HepG2 (cell line): ENCODE measurements around the gene AFDN. TPM values are rescaled to one million over a fixed set of nuclear protein-coding genes. Genes with fewer than 3 reads are reported as not detected.
A peak's percentile ranks its signal among the peaks of the same experiment; 100 is the strongest.

Experiments
- ADNP ChIP-seq: sonication (generic); formaldehyde crosslinking; IDR thresholded peaks from 2 replicates; pipeline ENCODE4 v1.4.0; 2020; ENCODE audit warnings: missing genetic modification reagents
- ERF ChIP-seq: IDR thresholded peaks from 2 replicates; pipeline ENCODE4 v1.6.1; 2018; ENCODE audit warnings: missing biosample characterization, missing genetic modification reagents
- GABPA ChIP-seq, 2 experiments: IDR thresholded peaks; 2 replicates each; pipeline ENCODE4 v1.6.1; 2011 to 2016; ENCODE audit warnings: low read depth in 2 of 2, low read length in 1 of 2, missing biosample characterization in 1 of 2, missing genetic modification characterization in 1 of 2
- HDAC6 ChIP-seq: fragments of 200-600 bp; sonication (generic); IDR thresholded peaks from 2 replicates; pipeline ENCODE4 v1.7.0; 2017; ENCODE audit warnings: mild to moderate bottlenecking, antibody characterized with exemption, low read length, low read depth
- HMG20A ChIP-seq: IDR thresholded peaks from 2 replicates; pipeline ENCODE4 v1.6.1; 2016; ENCODE audit warnings: borderline replicate concordance
- KIAA2018 ChIP-seq: sonication (generic); formaldehyde crosslinking; IDR thresholded peaks from 2 replicates; pipeline ENCODE4 v1.5.0; 2020; ENCODE audit warnings: mild to moderate bottlenecking, missing genetic modification reagents, borderline replicate concordance
- KLF13 ChIP-seq: sonication (generic); formaldehyde crosslinking; IDR thresholded peaks from 2 replicates; pipeline ENCODE4 v1.4.0; 2020; ENCODE audit warnings: mild to moderate bottlenecking, missing genetic modification reagents
- NR2C2 ChIP-seq: sonication (generic); formaldehyde crosslinking; IDR thresholded peaks from 2 replicates; pipeline ENCODE4 v1.4.0; 2020; ENCODE audit warnings: missing genetic modification reagents, mild to moderate bottlenecking, moderate library complexity, borderline replicate concordance
- PTBP1 ChIP-seq: fragments of 200-400 bp; formaldehyde crosslinking; IDR thresholded peaks from 2 replicates; pipeline ENCODE4 v1.6.1; 2018; ENCODE audit warnings: low read length, low read depth; ENCODE audit not compliant: poor library complexity, severe bottlenecking
- RCOR2 ChIP-seq: IDR thresholded peaks from 2 replicates; pipeline ENCODE4 v1.6.1; 2016; ENCODE audit warnings: missing biosample characterization, missing genetic modification reagents
- RNF2 ChIP-seq: fragments of 450-650 bp; conservative IDR thresholded peaks from 2 replicates; pipeline ENCODE4 v1.6.1; 2016; ENCODE audit warnings: low read depth
- SKI ChIP-seq: fragments of 450-650 bp; IDR thresholded peaks from one replicate; pipeline ENCODE4 v1.6.1; 2018; ENCODE audit warnings: mild to moderate bottlenecking; ENCODE audit not compliant: partially characterized antibody
- TBL1XR1 ChIP-seq: fragments of 150-350 bp; IDR thresholded peaks from 2 replicates; pipeline ENCODE4 v1.6.1; 2014; ENCODE audit warnings: borderline replicate concordance, low read length; ENCODE audit not compliant: partially characterized antibody
- TBP ChIP-seq: sonication (generic); formaldehyde crosslinking; IDR thresholded peaks from 2 replicates; pipeline ENCODE4 v1.5.0; 2020; ENCODE audit warnings: missing genetic modification reagents
- ZIK1 ChIP-seq: sonication (generic); formaldehyde crosslinking; IDR thresholded peaks from 2 replicates; pipeline ENCODE4 v1.5.0; 2020; ENCODE audit warnings: mild to moderate bottlenecking, low read depth, missing genetic modification reagents, borderline replicate concordance
- ZNF251 ChIP-seq: sonication (generic); formaldehyde crosslinking; IDR thresholded peaks from 2 replicates; pipeline ENCODE4 v1.9.0; 2021; ENCODE audit warnings: mild to moderate bottlenecking, missing genetic modification reagents
- ZNF326 ChIP-seq: sonication (generic); formaldehyde crosslinking; IDR thresholded peaks from 2 replicates; pipeline ENCODE4 v1.4.0; 2020; ENCODE audit warnings: missing genetic modification reagents, borderline replicate concordance
- ZNF580 ChIP-seq: IDR thresholded peaks from 2 replicates; pipeline ENCODE4 v1.6.1; 2016; ENCODE audit warnings: low read depth, borderline replicate concordance
- ZNF749 ChIP-seq: sonication (generic); formaldehyde crosslinking; IDR thresholded peaks from 2 replicates; pipeline ENCODE4 v1.8.0; 2022; ENCODE audit warnings: mild to moderate bottlenecking, missing genetic modification reagents, moderate library complexity, borderline replicate concordance
- ZNF792 ChIP-seq: IDR thresholded peaks from 2 replicates; pipeline ENCODE4 v1.6.1; 2016
- polyA plus RNA-seq, 8 experiments: library from polyadenylated mRNA; depleted of rRNA in 3 of 8; stranded (reverse) in 7 of 8; unstranded in 1 of 8; fragments of >200 nt; fragmentation: Illumina TruSeq in 4 of 8; extraction: Trizol in 4 of 8; gene quantifications; 2 replicates each; pipeline versions ENCODE4 v1.2.1 to v1.2.3, GENCODE V29; 2011 to 2016; ENCODE audit warnings: low read depth in 4 of 8, missing spikeins in 1 of 8, mixed read lengths in 1 of 8; ENCODE audit not compliant: insufficient read depth in 1 of 8
- total RNA-seq, 5 experiments: library from RNA; depleted of rRNA; stranded (reverse); fragments of >200 nt; fragmentation: Illumina TruSeq; extraction: Trizol; gene quantifications; 2 replicates each; pipeline ENCODE4 v1.2.3, GENCODE V29; 2016; ENCODE audit warnings: low read depth in 1 of 5
- TF ChIP-seq, protein P1 (sequence below): sonication (generic); formaldehyde crosslinking; IDR thresholded peaks from 2 replicates; pipeline ENCODE4 v1.9.0; 2022; ENCODE audit warnings: missing genetic modification reagents, mild to moderate bottlenecking, borderline replicate concordance

AFDN gene
- total and polyA plus RNA-seq, 2 of the 13 experiments (the other 11 are each of a cell fraction or from before 2014, with no cell fraction given), result 136 to 151 TPM

GRCh38 chr6:167963589-167964057 lies 136.9 kb downstream of the AFDN start (continued):
- TF ChIP-seq KIAA2018 (CRISPR knock-in tag) (no peak), TBP (CRISPR knock-in tag) (no peak), ZNF749 (CRISPR knock-in tag) (no peak), ZNF580 (no peak), NR2C2 (CRISPR knock-in tag) (peak; percentile 63; the same call in 1 of the 2 replicates), ZNF792 (CRISPR knock-in tag) (0 out of 2 replicates have a peak, but pooled peaks have one; percentile 18), KLF13 (CRISPR knock-in tag) (no peak), ERF (CRISPR knock-in tag) (peak; percentile 75; the same call in 1 of the 2 replicates), ADNP (CRISPR knock-in tag) (no peak), GABPA (IDR thresholded peaks at IDR 0.05; ENCODE audit: low read depth, low read length) (no peak), GABPA (CRISPR knock-in tag; IDR thresholded peaks at IDR 0.05; ENCODE audit: low read depth) (no peak), ZIK1 (CRISPR knock-in tag) (no peak), HMG20A (CRISPR knock-in tag) (peak; percentile 96), ZNF326 (CRISPR knock-in tag) (no peak), SKI (peak; percentile 62), PTBP1 (no peak), ZNF251 (CRISPR knock-in tag) (no peak), RCOR2 (CRISPR knock-in tag) (peak; percentile 52; the same call in 1 of the 2 replicates), RNF2 (no peak), HDAC6 (no peak), TBL1XR1 (peak; percentile 80)
- TF ChIP-seq, protein P1, sequence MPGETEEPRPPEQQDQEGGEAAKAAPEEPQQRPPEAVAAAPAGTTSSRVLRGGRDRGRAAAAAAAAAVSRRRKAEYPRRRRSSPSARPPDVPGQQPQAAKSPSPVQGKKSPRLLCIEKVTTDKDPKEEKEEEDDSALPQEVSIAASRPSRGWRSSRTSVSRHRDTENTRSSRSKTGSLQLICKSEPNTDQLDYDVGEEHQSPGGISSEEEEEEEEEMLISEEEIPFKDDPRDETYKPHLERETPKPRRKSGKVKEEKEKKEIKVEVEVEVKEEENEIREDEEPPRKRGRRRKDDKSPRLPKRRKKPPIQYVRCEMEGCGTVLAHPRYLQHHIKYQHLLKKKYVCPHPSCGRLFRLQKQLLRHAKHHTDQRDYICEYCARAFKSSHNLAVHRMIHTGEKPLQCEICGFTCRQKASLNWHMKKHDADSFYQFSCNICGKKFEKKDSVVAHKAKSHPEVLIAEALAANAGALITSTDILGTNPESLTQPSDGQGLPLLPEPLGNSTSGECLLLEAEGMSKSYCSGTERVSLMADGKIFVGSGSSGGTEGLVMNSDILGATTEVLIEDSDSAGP (CRISPR knock-in tag), result peak; percentile 39; the same call in 1 of the 2 replicates
